ENCODE results near the gene KRT6A. TPM values are rescaled to one million over a fixed set of nuclear protein-coding genes. Genes with fewer than 3 reads are reported as not detected.

Gene KRT6A
- total RNA-seq, 4 donors from 2014 or later, result 0.27 TPM; not detected in 3

GRCh38 chr12:52525661-52526499 is 32.8 kb upstream of the KRT6A start:
- H3K27me3 ChIP-seq, result no peaks in the 10 kb centered on the region
- H3K4me3 ChIP-seq (replicated peaks in 1 of 3), result no peak overlapping the region
- WGBS, 2 donors, result 59 to 72% methylated on average over 11 to 13 of the region's 13 CpGs
- intact Hi-C loops (cut with DNase I), result no loop called here
- peaks cover 0 to 12% of the 10 kb centered on the region in 2 donors for H3K4me1 ChIP-seq
- DNase-seq, result peak in 1 of 2 donors; percentile 68
- H3K27ac ChIP-seq, result no peak overlapping the region
- TF ChIP-seq POLR2A (IDR thresholded peaks at IDR 0.05) (no peak), CTCF (IDR thresholded peaks at IDR 0.05) (no peak)
- no peaks in the 10 kb centered on the region for H3K36me3 ChIP-seq
- no peaks in the 10 kb centered on the region for H3K9me3 ChIP-seq

- 88 to 92% methylated on average over 5 of the region's 5 CpGs for WGBS, 2 donors
- H3K9me3 ChIP-seq, result no peaks in the 10 kb centered on the region
- no peak for TF ChIP-seq POLR2A (IDR thresholded peaks at IDR 0.05)
- no peak for TF ChIP-seq CTCF (IDR thresholded peaks at IDR 0.05)
- H3K27ac ChIP-seq, result no peak overlapping the region
- no peak for DNase-seq
- no peaks in the 10 kb centered on the region for H3K36me3 ChIP-seq
- peaks cover 0 to 12% of the 10 kb centered on the region in 2 donors for H3K4me1 ChIP-seq
- no peak overlapping the region for H3K4me3 ChIP-seq (replicated peaks in 1 of 3)
- intact Hi-C loops (cut with DNase I), result no loop called here
- no peaks in the 10 kb centered on the region for H3K27me3 ChIP-seq
These were observed 32.0 kb upstream of the KRT6A start for GRCh38 chr12:52524898-52525591.

- H3K27ac ChIP-seq, result no peak overlapping the region
These were observed 31.3 kb upstream of the KRT6A start for GRCh38 chr12:52524241-52524897.

GRCh38 chr12:52523824-52524223 is 30.8 kb upstream of the KRT6A start:
- 89 to 98% methylated on average over 4 of the region's 4 CpGs for WGBS, 2 donors

More at GRCh38 chr12:52524241-52524897, 31.3 kb upstream of the KRT6A start:
- no peak for DNase-seq
- H3K9me3 ChIP-seq, result no peaks in the 10 kb centered on the region
- H3K27me3 ChIP-seq, result no peaks in the 10 kb centered on the region
- no peak for TF ChIP-seq CTCF (IDR thresholded peaks at IDR 0.05)
- TF ChIP-seq POLR2A (IDR thresholded peaks at IDR 0.05), result no peak
- WGBS, 2 donors, result 78 to 81% methylated on average over 6 of the region's 6 CpGs
- intact Hi-C loops (cut with DNase I), result no loop called here
- no peak overlapping the region for H3K4me3 ChIP-seq (replicated peaks in 1 of 3)
- peaks cover 0 to 12% of the 10 kb centered on the region in 2 donors for H3K4me1 ChIP-seq
- no peaks in the 10 kb centered on the region for H3K36me3 ChIP-seq

More at GRCh38 chr12:52523824-52524223, 30.8 kb upstream of the KRT6A start:
- H3K27me3 ChIP-seq, result no peaks in the 10 kb centered on the region
- peaks cover 0 to 12% of the 10 kb centered on the region in 2 donors for H3K4me1 ChIP-seq
- H3K36me3 ChIP-seq, result no peaks in the 10 kb centered on the region
- H3K27ac ChIP-seq, result no peak overlapping the region
- H3K4me3 ChIP-seq (replicated peaks in 1 of 3), result no peak overlapping the region
- H3K9me3 ChIP-seq, result no peaks in the 10 kb centered on the region
- DNase-seq, result no peak
- TF ChIP-seq POLR2A (IDR thresholded peaks at IDR 0.05) (no peak), CTCF (IDR thresholded peaks at IDR 0.05) (no peak)
- intact Hi-C loops (cut with DNase I), result no loop called here
